RPMI8226 (cell line): ENCODE measurements around the gene PABPN1L.

ENCODE experiments used
- DNase-seq: peaks from one replicate; pipeline ENCODE4 v3.0.0-alpha.2; 2015

PABPN1L gene

GRCh38 chr16:88882358-88883030 is 16.0 kb upstream of the PABPN1L start:
- peak; percentile 6 for DNase-seq

GRCh38 chr16:88881675-88882357 is 15.4 kb upstream of the PABPN1L start:
- no peak for DNase-seq

- no peak for DNase-seq
Observed at GRCh38 chr16:88881007-88881615, 14.7 kb upstream of the PABPN1L start.

- DNase-seq = no peak
Observed at GRCh38 chr16:88880226-88881006, 14.0 kb upstream of the PABPN1L start.

- DNase-seq = no peak
Observed at GRCh38 chr16:88879788-88880055, 13.3 kb upstream of the PABPN1L start.

- DNase-seq = no peak
Observed at GRCh38 chr16:88878967-88879787, 12.7 kb upstream of the PABPN1L start.

GRCh38 chr16:88878356-88878755 is 11.9 kb upstream of the PABPN1L start:
- no peak for DNase-seq

- DNase-seq = no peak
Observed at GRCh38 chr16:88877564-88878289, 11.3 kb upstream of the PABPN1L start.

- DNase-seq = no peak
Observed at GRCh38 chr16:88876942-88877526, 10.6 kb upstream of the PABPN1L start.

- no peak for DNase-seq
Observed at GRCh38 chr16:88875703-88876234, 9.3 kb upstream of the PABPN1L start.

GRCh38 chr16:88874938-88875599 is 8.6 kb upstream of the PABPN1L start:
- no peak for DNase-seq

GRCh38 chr16:88872650-88873331 is 6.3 kb upstream of the PABPN1L start:
- DNase-seq = no peak

GRCh38 chr16:88871730-88872416 is 5.4 kb upstream of the PABPN1L start:
- DNase-seq = peak; percentile 47

- DNase-seq = no peak
Observed at GRCh38 chr16:88871349-88871702, 4.9 kb upstream of the PABPN1L start.

GRCh38 chr16:88870608-88871348 is 4.3 kb upstream of the PABPN1L start:
- DNase-seq = peak; percentile 65

GRCh38 chr16:88869673-88869980 is 3.2 kb upstream of the PABPN1L start:
- DNase-seq = no peak

- DNase-seq = no peak
Observed at GRCh38 chr16:88868974-88869672, 2.7 kb upstream of the PABPN1L start.

- DNase-seq = peak; percentile 25
Observed at GRCh38 chr16:88867581-88868246, 1.3 kb upstream of the PABPN1L start.
